ENCODE measurements around the gene FLYWCH1.

FLYWCH1 gene

GRCh38 chr16:2952679-2953078 is 40.9 kb downstream of the FLYWCH1 start:
- peak; percentile 44 for DNase-seq (ENCODE audit: low spot score)

DNA sequence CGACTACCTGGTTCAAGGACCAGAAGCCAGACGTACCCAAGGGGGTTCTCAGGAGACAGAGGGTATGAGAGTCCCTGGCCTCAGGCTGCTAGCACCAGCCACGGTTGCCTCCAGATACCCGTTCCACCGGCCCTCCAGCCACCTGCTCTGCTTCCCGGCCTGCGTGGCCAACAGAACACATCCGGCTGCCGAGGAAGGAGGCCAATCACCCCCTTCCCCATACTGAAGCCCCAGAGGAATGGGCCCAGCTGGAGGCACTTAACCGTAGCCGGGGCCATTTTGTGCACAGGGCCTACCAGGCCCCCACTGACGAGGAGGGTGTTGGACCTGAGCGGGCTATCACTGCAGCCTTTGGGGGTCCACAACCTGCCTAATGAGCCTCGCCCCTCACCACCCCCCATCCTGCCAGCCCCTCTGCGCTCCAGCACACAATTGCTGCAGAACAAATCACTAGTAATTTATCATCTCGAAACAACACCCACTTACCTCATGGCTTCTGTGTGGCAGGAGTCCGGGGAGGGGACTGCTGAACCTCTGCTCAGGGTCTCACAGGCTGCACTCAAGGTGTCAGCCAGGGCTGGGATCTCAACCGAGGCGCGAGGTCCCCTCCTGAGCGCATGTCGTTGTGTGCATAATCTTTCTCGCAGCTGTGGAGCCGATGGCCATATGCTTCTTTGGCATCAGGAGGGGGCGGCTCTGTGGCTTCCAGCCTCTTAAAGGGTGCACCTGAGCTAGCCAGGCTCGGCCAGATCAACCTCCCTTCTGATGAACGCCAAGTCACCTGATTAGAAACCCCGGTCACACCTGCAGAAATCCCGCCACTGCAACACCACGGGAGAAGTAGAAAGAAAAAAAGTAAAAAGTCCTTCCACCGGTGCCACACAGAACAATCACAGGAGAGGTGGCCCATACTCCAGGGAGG is 42.2 kb downstream of the FLYWCH1 start:
- no peak for DNase-seq (ENCODE audit: low spot score)

GRCh38 chr16:2954656-2955381 is 43.1 kb downstream of the FLYWCH1 start:
- peak; percentile 43 for DNase-seq (ENCODE audit: low spot score)

GRCh38 chr16:2955438-2955778 is 43.7 kb downstream of the FLYWCH1 start:
- DNase-seq (ENCODE audit: low spot score), result peak; percentile 42

DNA sequence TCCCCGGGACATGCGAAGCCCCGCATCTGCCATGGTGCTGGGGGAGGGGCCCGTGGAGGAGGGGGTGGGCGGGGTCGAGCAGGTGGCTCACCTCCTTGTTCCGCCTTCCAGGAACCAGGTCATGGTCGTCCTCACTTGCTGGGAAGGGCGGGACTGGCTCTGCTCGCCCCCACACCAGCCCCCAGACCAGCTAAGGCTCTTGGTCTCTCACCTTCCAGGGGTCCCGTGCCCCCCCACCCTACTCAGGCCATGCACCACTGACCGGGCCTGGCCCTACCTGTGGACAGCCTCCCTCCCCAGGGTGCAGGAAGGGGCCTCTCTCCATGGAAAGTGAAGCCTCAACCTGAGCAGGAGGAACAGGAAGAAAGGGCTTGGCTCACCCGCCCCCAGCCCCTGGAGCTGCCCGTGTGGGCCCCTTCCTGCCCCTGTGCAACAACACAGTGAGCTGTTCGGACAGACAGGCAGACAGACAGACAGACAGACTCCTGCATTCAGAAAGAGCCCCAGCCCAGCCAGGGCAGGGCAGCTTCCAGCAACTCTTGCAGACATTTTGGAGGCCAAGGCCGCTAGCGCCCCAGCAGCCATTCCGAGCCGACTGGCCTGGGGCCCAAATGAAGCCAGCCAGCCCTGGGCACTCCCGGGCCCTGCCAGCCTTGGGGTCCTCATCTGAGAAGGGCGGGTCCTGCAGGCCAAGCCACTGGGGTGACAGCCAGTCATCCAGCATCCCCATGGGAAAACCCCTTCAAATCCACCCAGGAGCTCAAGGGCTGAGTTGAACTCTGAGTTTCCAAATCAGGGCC is 44.2 kb downstream of the FLYWCH1 start:
- peak; percentile 46 for DNase-seq (ENCODE audit: low spot score)

- no peak for DNase-seq (ENCODE audit: low spot score)
Measured at GRCh38 chr16:2956579-2956956, 44.8 kb downstream of the FLYWCH1 start.

- DNase-seq (ENCODE audit: low spot score), result no peak
Measured at GRCh38 chr16:2959206-2959605, 47.5 kb downstream of the FLYWCH1 start.

- no peak for DNase-seq (ENCODE audit: low spot score)
Measured at GRCh38 chr16:2960183-2961010, 48.7 kb downstream of the FLYWCH1 start.

DNA sequence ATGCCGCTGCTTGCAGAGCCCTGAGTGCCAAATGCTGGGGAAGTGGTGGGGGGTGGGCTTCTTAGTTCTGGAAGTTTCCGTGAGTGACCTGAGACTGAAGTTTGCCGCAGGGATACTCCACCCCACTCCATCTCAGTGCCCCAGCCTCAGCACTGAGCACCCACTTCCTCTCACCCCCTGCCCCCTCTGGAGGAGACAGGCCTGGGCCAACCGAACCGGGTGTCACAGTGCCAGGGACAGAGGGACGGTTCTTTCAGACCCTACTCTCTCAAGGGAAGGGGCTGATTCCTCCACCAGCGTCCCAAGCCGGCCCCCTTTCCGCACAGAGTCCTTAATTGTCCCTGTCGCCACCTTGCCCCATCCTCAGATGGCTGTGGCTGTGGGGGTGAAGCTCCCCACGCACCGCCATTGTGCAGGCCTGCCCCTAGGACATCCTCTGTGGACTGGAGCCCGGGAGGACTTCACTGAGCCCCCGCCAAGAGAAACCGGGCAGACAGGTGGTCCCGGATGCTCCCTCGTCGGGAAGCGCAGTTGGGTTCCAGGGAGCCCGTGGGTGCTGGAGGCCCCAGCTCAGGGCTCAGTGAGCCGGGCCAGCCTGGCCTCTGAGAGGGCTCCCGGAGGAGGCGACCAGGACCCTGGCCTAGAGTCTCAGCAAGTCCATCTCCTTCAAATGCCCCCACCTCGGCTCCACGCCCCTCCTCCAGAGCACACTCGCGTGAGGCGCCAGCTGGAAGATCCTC is 50.8 kb downstream of the FLYWCH1 start:
- peak; percentile 65 for DNase-seq (ENCODE audit: low spot score)

DNA sequence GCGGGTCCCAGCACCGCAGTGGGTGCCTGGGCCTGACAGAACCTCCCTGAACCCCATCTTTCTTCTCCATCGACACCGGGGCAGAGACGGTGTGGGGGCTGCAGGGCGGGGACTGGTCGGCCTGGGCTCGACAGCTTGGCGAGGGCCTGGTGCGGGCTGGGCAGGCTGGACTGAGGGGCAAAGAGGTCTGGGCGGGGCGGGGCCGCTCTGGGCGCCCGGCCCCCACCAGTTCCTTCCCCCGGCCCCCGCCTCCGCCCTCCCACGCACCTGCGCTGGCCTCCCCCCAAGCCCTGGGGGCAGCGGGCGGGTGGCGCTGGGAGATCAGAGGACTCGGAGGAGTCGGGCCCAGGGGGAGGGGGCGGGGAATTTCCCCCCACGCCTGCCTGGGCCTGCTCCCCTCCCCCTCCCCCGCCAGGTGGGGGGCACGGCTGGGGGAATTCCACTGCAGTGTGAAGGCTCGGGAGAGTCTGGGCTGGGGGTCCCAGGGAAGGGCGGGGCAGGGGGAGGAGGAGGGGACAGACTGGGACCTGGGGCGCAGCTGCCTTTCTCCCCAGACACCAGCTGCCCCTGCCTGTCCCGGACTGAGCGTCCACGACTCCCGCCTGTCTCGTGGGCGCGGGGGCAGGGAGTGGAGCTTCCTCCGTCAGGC is 51.5 kb downstream of the FLYWCH1 start:
- peak; percentile 64 for DNase-seq (ENCODE audit: low spot score)

GRCh38 chr16:2963723-2964474 is 52.2 kb downstream of the FLYWCH1 start, which contains the start of gene KREMEN2:
KREMEN2 (plus strand) TSS chr16:2964275; CDS start chr16:2964521, 246 bp downstream.
- DNase-seq (ENCODE audit: low spot score), result peak; percentile 83

DNA sequence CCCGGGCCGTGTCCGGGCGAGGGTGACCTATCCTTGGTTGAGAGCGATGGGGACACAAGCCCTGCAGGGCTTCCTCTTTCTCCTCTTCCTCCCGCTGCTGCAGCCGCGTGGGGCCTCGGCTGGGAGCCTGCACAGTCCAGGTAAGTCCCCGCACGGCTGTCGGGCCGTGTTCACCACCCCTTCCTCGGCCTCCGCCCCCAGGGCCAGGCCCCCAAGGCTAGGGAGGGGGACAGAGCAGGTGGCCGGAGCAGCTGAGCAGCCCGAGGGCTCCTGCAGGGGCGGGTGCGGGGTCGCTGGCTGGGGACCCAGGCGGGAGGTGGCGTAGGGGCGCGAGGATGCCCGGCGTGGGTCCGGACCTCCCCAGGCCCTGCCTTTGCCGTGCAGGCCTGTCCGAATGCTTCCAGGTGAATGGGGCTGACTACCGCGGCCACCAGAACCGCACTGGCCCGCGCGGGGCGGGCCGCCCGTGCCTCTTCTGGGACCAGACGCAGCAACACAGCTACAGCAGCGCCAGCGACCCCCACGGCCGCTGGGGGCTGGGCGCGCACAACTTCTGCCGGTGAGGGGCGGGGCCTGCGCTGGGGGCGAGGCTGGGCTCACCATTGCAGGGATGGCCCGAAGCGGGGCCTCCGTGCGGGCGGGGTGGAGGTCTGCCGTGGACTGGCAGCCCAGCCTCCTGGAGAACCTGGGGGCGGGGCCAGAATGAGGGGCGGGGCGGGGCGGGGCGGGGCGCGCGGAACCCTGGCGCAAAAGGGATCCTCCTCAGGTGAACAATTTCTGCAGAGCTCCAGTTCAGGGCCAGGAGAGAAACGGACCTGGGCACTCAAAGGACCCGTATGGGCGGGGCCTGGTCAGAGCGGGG is 53.0 kb downstream of the FLYWCH1 start:
- DNase-seq (ENCODE audit: low spot score), result peak; percentile 93

GRCh38 chr16:2966043-2966807 is 54.5 kb downstream of the FLYWCH1 start:
- DNase-seq (ENCODE audit: low spot score), result no peak

DNA sequence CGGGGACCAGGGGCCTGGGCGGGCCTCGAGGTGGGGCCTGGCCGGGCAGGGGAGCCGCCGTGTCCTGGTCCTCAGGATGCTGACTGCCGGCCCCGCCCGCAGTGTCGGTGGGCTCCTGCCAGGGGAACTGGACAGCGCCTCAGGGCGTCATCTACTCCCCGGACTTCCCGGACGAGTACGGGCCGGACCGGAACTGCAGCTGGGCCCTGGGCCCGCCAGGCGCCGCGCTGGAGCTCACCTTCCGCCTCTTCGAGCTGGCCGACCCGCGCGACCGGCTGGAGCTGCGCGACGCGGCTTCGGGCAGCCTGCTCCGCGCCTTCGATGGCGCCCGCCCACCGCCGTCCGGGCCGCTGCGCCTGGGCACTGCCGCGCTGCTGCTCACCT is 55.1 kb downstream of the FLYWCH1 start:
- no peak for DNase-seq (ENCODE audit: low spot score)

DNA sequence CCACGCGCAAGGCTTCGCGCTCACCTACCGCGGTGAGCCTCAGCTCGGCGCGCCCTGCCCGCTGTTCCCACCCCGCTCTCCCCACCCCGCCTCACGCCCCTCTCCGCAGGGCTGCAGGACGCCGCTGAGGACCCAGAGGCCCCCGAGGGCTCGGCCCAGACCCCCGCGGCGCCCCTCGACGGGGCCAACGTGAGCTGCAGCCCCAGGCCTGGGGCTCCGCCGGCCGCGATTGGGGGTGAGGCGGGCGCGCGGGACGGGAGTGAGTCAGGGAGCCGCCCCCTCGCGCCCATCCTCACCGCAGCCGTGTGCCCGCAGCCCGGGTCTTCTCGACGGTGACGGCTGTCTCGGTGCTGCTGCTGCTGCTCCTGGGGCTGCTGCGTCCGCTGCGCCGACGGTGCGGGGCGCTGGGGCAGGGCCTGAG is 55.5 kb downstream of the FLYWCH1 start:
- DNase-seq (ENCODE audit: low spot score), result no peak

- no peak for DNase-seq (ENCODE audit: low spot score)
Measured at GRCh38 chr16:2967721-2968161, 56.0 kb downstream of the FLYWCH1 start.

DNA sequence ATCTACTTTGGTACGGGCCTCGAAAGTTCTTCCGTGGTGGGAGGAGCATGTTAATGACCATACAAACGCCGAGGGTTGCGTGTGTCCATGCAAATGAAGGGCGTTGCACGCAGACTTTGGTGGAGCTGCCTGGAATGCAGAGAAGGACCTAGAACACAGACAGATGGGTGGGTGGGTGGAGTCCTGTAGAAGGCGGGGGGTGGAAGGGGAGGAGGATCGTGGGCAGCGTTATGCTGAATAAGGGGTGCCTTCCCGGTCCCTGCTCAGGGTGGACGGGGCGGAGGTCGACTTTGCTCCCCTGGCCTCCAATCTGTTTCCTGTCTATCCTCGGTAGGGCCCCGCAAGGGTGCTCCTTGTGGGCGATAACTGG is 56.6 kb downstream of the FLYWCH1 start:
- DNase-seq (ENCODE audit: low spot score), result no peak
